ENCODE data around the gene ATG5.

The ATG5 gene

GRCh38 chr6:106178900-106179299, 146.7 kb downstream of the ATG5 start:
- no peak overlapping the region for H3K4me3 ChIP-seq (ENCODE audit: control insufficient read depth, low read depth, low read length)
- DNase-seq (ENCODE audit: low read depth) = no peak
- TF ChIP-seq, protein P1, sequence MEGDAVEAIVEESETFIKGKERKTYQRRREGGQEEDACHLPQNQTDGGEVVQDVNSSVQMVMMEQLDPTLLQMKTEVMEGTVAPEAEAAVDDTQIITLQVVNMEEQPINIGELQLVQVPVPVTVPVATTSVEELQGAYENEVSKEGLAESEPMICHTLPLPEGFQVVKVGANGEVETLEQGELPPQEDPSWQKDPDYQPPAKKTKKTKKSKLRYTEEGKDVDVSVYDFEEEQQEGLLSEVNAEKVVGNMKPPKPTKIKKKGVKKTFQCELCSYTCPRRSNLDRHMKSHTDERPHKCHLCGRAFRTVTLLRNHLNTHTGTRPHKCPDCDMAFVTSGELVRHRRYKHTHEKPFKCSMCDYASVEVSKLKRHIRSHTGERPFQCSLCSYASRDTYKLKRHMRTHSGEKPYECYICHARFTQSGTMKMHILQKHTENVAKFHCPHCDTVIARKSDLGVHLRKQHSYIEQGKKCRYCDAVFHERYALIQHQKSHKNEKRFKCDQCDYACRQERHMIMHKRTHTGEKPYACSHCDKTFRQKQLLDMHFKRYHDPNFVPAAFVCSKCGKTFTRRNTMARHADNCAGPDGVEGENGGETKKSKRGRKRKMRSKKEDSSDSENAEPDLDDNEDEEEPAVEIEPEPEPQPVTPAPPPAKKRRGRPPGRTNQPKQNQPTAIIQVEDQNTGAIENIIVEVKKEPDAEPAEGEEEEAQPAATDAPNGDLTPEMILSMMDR (conservative IDR thresholded peaks at IDR 0.05; ENCODE audit: control insufficient read depth, insufficient read depth, low read depth, low read length) = no peak

DNA sequence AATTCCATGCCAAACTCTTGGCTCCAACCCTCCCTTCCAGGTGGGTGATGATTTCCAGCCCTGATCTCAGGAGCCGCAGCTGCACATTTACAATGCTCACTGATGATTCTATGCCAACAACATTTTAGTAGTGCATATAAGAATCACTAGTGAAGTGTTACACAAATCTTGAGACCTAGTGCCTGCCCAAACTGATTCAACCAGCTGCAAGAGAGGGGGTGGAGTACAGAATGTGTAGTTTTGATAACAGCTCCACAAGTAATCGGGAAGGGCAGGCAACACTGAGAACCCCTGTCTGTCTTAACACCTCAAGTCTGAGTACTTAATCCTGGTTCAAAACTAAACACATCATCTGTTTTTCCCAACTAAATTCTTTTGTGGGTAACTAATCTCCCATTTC, 147.8 kb downstream of the ATG5 start:
- no peak overlapping the region for H3K4me3 ChIP-seq (ENCODE audit: control insufficient read depth, low read depth, low read length)
- no peak for DNase-seq (ENCODE audit: low read depth)
- TF ChIP-seq, protein P1 (conservative IDR thresholded peaks at IDR 0.05; ENCODE audit: control insufficient read depth, insufficient read depth, low read depth, low read length) = no peak

GRCh38 chr6:106173124-106173879, 152.3 kb downstream of the ATG5 start:
- no peak overlapping the region for H3K4me3 ChIP-seq (ENCODE audit: control insufficient read depth, low read depth, low read length)
- no peak for DNase-seq (ENCODE audit: low read depth)
- TF ChIP-seq, protein P1 (conservative IDR thresholded peaks at IDR 0.05; ENCODE audit: control insufficient read depth, insufficient read depth, low read depth, low read length) = no peak

GRCh38 chr6:106170030-106170791, 155.3 kb downstream of the ATG5 start:
- DNase-seq (ENCODE audit: low read depth) = no peak
- TF ChIP-seq, protein P1 (conservative IDR thresholded peaks at IDR 0.05; ENCODE audit: control insufficient read depth, insufficient read depth, low read depth, low read length) = no peak
- H3K4me3 ChIP-seq (ENCODE audit: control insufficient read depth, low read depth, low read length) = no peak overlapping the region

- TF ChIP-seq, protein P1 (conservative IDR thresholded peaks at IDR 0.05; ENCODE audit: control insufficient read depth, insufficient read depth, low read depth, low read length) = no peak
- DNase-seq (ENCODE audit: low read depth) = no peak
- no peak overlapping the region for H3K4me3 ChIP-seq (ENCODE audit: control insufficient read depth, low read depth, low read length)
These were observed 156.0 kb downstream of the ATG5 start for GRCh38 chr6:106169517-106169916.

GRCh38 chr6:106168097-106168888, 157.3 kb downstream of the ATG5 start:
- no peak overlapping the region for H3K4me3 ChIP-seq (ENCODE audit: control insufficient read depth, low read depth, low read length)
- DNase-seq (ENCODE audit: low read depth) = no peak
- TF ChIP-seq, protein P1 (conservative IDR thresholded peaks at IDR 0.05; ENCODE audit: control insufficient read depth, insufficient read depth, low read depth, low read length) = no peak

Measured in fibroblast of mammary gland (primary cell).